PC-9 (cell line): Measurements from ENCODE around the gene TTC39A. TPM values are rescaled to one million over a fixed set of nuclear protein-coding genes. Genes with fewer than 3 reads are reported as not detected.

Experiments used
- BruUV-seq: library from RNA; stranded (reverse); fragments of 400-500 nt; replicated peaks from 2 replicates; lab custom pipeline; 2021; lab: Mats Ljungman, UMichigan
- CTCF ChIA-PET: fragments of 300-600 bp; sonication (Branson Sonifier 250); formaldehyde crosslinking; loops from one replicate; lab custom pipeline; 2022; ENCODE audit warnings: antibody characterized with exemption; lab: Charles Lee
- POLR2A ChIA-PET: fragments of 300-600 bp; sonication (Branson Sonifier 250); formaldehyde crosslinking; loops from one replicate; lab custom pipeline; 2022; ENCODE audit warnings: antibody characterized with exemption; ENCODE audit not compliant: unreplicated experiment; lab: Charles Lee
- DNase-seq, 2 experiments: peaks; one replicate each; pipeline versions ENCODE4 v3.0.0 to v3.0.0-alpha.2; 2015 to 2022; ENCODE audit warnings: mixed read lengths in 1 of 2
- H2AFZ ChIP-seq: fragments of 200-600 bp; sonication (generic); 2 replicates; pipeline ENCODE4 v1.8.1; 2017; ENCODE audit warnings: antibody characterized with exemption
- H3F3A ChIP-seq: fragments of 200-600 bp; sonication (generic); 2 replicates; pipeline ENCODE4 v1.8.1; 2017; ENCODE audit warnings: antibody characterized with exemption, mild to moderate bottlenecking, low read depth; ENCODE audit not compliant: insufficient read depth
- H3K27ac ChIP-seq: fragments of 200-600 bp; sonication (generic); 2 replicates; pipeline ENCODE4 v1.6.1; 2016; ENCODE audit warnings: mixed run types
- H3K27me3 ChIP-seq: fragments of 200-600 bp; sonication (generic); 2 replicates; pipeline ENCODE4 v1.6.1; 2016; ENCODE audit warnings: low read depth, mixed run types; ENCODE audit not compliant: insufficient read depth
- H3K36me3 ChIP-seq: fragments of 200-600 bp; sonication (generic); 2 replicates; pipeline ENCODE4 v1.6.1; 2016; ENCODE audit warnings: low read depth, mixed run types
- H3K4me1 ChIP-seq: fragments of 200-600 bp; sonication (generic); replicated peaks from 2 replicates; pipeline ENCODE4 v1.6.1; 2016; ENCODE audit warnings: mixed run types; ENCODE audit not compliant: insufficient read depth
- H3K4me2 ChIP-seq: fragments of 200-600 bp; sonication (generic); 2 replicates; pipeline ENCODE4 v1.6.1; 2017; ENCODE audit warnings: mixed run types
- H3K4me3 ChIP-seq: fragments of 200-600 bp; sonication (generic); 2 replicates; pipeline ENCODE4 v1.6.1; 2016; ENCODE audit warnings: mixed run types
- H3K79me2 ChIP-seq: fragments of 200-600 bp; sonication (generic); 2 replicates; pipeline ENCODE4 v1.6.1; 2017; ENCODE audit warnings: low read depth, mixed run types
- H3K9me2 ChIP-seq: fragments of 200-600 bp; sonication (generic); 2 replicates; pipeline ENCODE4 v1.8.1; 2017; ENCODE audit warnings: mild to moderate bottlenecking; ENCODE audit not compliant: insufficient read depth
- H3K9me3 ChIP-seq: fragments of 200-600 bp; sonication (generic); 2 replicates; pipeline ENCODE4 v1.8.1; 2016; ENCODE audit warnings: low read depth; ENCODE audit not compliant: insufficient read depth
- H4K20me1 ChIP-seq: fragments of 200-600 bp; sonication (generic); 2 replicates; pipeline ENCODE4 v1.8.1; 2017; ENCODE audit not compliant: insufficient read depth
- CTCF ChIP-seq: fragments of 200-600 bp; sonication (generic); conservative IDR thresholded peaks from 2 replicates; pipeline ENCODE4 v1.6.1; 2017; ENCODE audit warnings: mixed run types, antibody characterized with exemption, mild to moderate bottlenecking, moderate library complexity
- EZH2 ChIP-seq: fragments of 200-600 bp; sonication (generic); IDR thresholded peaks from 2 replicates; pipeline ENCODE4 v1.8.0; 2017; ENCODE audit warnings: antibody characterized with exemption, low read depth
- intact Hi-C: fragments of 100-400 bp; cut with micrococcal nuclease; formaldehyde crosslinking; loops from one replicate; pipeline ENCODE4 v1.10.0; 2022; ENCODE audit not compliant: unreplicated experiment
- total RNA-seq: library from RNA; stranded (reverse); gene quantifications from 2 replicates; pipeline ENCODE4 v1.2.3, GENCODE V29; 2021

The TTC39A gene
- total RNA-seq, 1 experiment from 2014 or later: 7.3 TPM

- H3K9me3 ChIP-seq: no peaks in the 10 kb centered on the region
- ChIA-PET POLR2A (interaction anchor here (0.7 kb wide), 2 partner anchors 13 to 257 kb away, joined by 6 to 15 read pairs; no protein-coding TSS in a partner anchor), CTCF (no interaction called here)
- no peak overlapping the region for H3K4me2 ChIP-seq
- TF ChIP-seq CTCF: no peak
- no peak for TF ChIP-seq EZH2
- no peak for DNase-seq
- H3K27me3 ChIP-seq: no peaks in the 10 kb centered on the region
- H3K36me3 ChIP-seq: no peaks in the 10 kb centered on the region
- no TSS peak for BruUV-seq
- no peaks in the 10 kb centered on the region for H3K9me2 ChIP-seq
- peaks cover 19% of the 10 kb centered on the region for H3K4me1 ChIP-seq
- intact Hi-C loops: no loop called here
- H3K4me3 ChIP-seq: no peak overlapping the region
- H2AFZ ChIP-seq: no peak overlapping the region
- no peaks in the 10 kb centered on the region for H4K20me1 ChIP-seq
- H3K27ac ChIP-seq: no peak overlapping the region
- H3F3A ChIP-seq: peaks cover 18% of the 10 kb centered on the region; the same call in 1 of the 2 replicates
- H3K79me2 ChIP-seq: no peaks in the 10 kb centered on the region
Observed at GRCh38 chr1:51327386-51327785, 3.0 kb downstream of the TTC39A start.

- Histone ChIP-seq H3F3A (peaks cover 15% of the 10 kb centered on the region; the same call in 1 of the 2 replicates), H3K4me1 (peaks cover 17% of the 10 kb centered on the region), H3K4me2 (no peak overlapping the region), H2AFZ (no peak overlapping the region), H4K20me1 (no peaks in the 10 kb centered on the region), H3K79me2 (no peaks in the 10 kb centered on the region), H3K9me2 (no peaks in the 10 kb centered on the region), H3K27ac (no peak overlapping the region), H3K4me3 (no peak overlapping the region), H3K9me3 (no peaks in the 10 kb centered on the region), H3K36me3 (no peaks in the 10 kb centered on the region), H3K27me3 (no peaks in the 10 kb centered on the region)
- no TSS peak for BruUV-seq
- ChIA-PET CTCF (no interaction called here), POLR2A (interaction anchor here (0.7 kb wide), 2 partner anchors 12 to 258 kb away, joined by 6 to 15 read pairs; no protein-coding TSS in a partner anchor)
- intact Hi-C loops: no loop called here
- no peak for TF ChIP-seq CTCF
- no peak for DNase-seq
Observed at GRCh38 chr1:51326839-51327238, 3.5 kb downstream of the TTC39A start.

GRCh38 chr1:51325878-51326755 is 4.2 kb downstream of the TTC39A start:
- no peaks in the 10 kb centered on the region for H3K36me3 ChIP-seq
- CTCF ChIA-PET: no interaction called here

More at GRCh38 chr1:51325878-51326755, 4.2 kb downstream of the TTC39A start:
- Histone ChIP-seq H3K4me1 (peaks cover 10% of the 10 kb centered on the region), H3F3A (peaks cover 10% of the 10 kb centered on the region; the same call in 1 of the 2 replicates), H3K27me3 (no peaks in the 10 kb centered on the region), H4K20me1 (no peaks in the 10 kb centered on the region), H3K79me2 (no peaks in the 10 kb centered on the region), H2AFZ (no peak overlapping the region), H3K4me2 (no peak overlapping the region), H3K9me3 (no peaks in the 10 kb centered on the region), H3K27ac (no peak overlapping the region), H3K9me2 (no peaks in the 10 kb centered on the region), H3K4me3 (no peak overlapping the region)
- TF ChIP-seq CTCF: no peak
- no TSS peak for BruUV-seq
- intact Hi-C loops: no loop called here
- POLR2A ChIA-PET: no interaction called here
- no peak for DNase-seq
